Measurements from ENCODE around the gene MPHOSPH9.

The MPHOSPH9 gene

GRCh38 chr12:123232807-123233504 lies at the start of gene MPHOSPH9, which contains the start of gene MTRFR:
TSS of gene MPHOSPH9 (minus strand) at chr12:123233141. CDS start at chr12:123230364, 2,777 bp downstream.
TSS of gene MTRFR (plus strand) at chr12:123233436. CDS start at chr12:123253675, 20,239 bp downstream.
- peak; percentile 100 for DNase-seq (ENCODE audit: low spot score)

GRCh38 chr12:123282111-123282510 lies 49.2 kb upstream of the MPHOSPH9 start:
- no peak for DNase-seq (ENCODE audit: low spot score)

- no peak for DNase-seq (ENCODE audit: low spot score)
These were observed 48.0 kb upstream of the MPHOSPH9 start for GRCh38 chr12:123280971-123281370.

- no peak for DNase-seq (ENCODE audit: low spot score)
These were observed 45.2 kb upstream of the MPHOSPH9 start for GRCh38 chr12:123278101-123278627.

- no peak for DNase-seq (ENCODE audit: low spot score)
These were observed 40.2 kb upstream of the MPHOSPH9 start for GRCh38 chr12:123273166-123273565.

- DNase-seq (ENCODE audit: low spot score) = peak; percentile 66
These were observed 38.2 kb upstream of the MPHOSPH9 start for GRCh38 chr12:123271001-123271668.

- DNase-seq (ENCODE audit: low spot score) = peak; percentile 50
These were observed 37.5 kb upstream of the MPHOSPH9 start for GRCh38 chr12:123270214-123271000.

GRCh38 chr12:123269896-123270213 lies 36.9 kb upstream of the MPHOSPH9 start:
- DNase-seq (ENCODE audit: low spot score) = peak; percentile 66

- peak; percentile 94 for DNase-seq (ENCODE audit: low spot score)
These were observed 36.5 kb upstream of the MPHOSPH9 start for GRCh38 chr12:123269395-123269892.

GRCh38 chr12:123268850-123269249 lies 35.9 kb upstream of the MPHOSPH9 start:
- peak; percentile 78 for DNase-seq (ENCODE audit: low spot score)

- peak; percentile 87 for DNase-seq (ENCODE audit: low spot score)
These were observed 35.3 kb upstream of the MPHOSPH9 start for GRCh38 chr12:123267991-123268843.

GRCh38 chr12:123267335-123267920 lies 34.5 kb upstream of the MPHOSPH9 start:
- DNase-seq (ENCODE audit: low spot score) = no peak

GRCh38 chr12:123266679-123267277 lies 33.8 kb upstream of the MPHOSPH9 start:
- DNase-seq (ENCODE audit: low spot score) = no peak

- DNase-seq (ENCODE audit: low spot score) = no peak
These were observed 33.1 kb upstream of the MPHOSPH9 start for GRCh38 chr12:123265851-123266678.

- DNase-seq (ENCODE audit: low spot score) = no peak
These were observed 31.7 kb upstream of the MPHOSPH9 start for GRCh38 chr12:123264642-123265041.

- DNase-seq (ENCODE audit: low spot score) = no peak
These were observed 30.4 kb upstream of the MPHOSPH9 start for GRCh38 chr12:123263196-123263817.

GRCh38 chr12:123261196-123261595 lies 28.3 kb upstream of the MPHOSPH9 start:
- no peak for DNase-seq (ENCODE audit: low spot score)

GRCh38 chr12:123260081-123260480 lies 27.1 kb upstream of the MPHOSPH9 start:
- DNase-seq (ENCODE audit: low spot score) = no peak

- DNase-seq (ENCODE audit: low spot score) = no peak
These were observed 25.7 kb upstream of the MPHOSPH9 start for GRCh38 chr12:123258593-123258992.
